GM12873 (cell line): ENCODE results near the gene NCOR1.

ENCODE experiments used
- CTCF ChIP-seq: IDR thresholded peaks from 2 replicates; pipeline ENCODE4 v1.5.1; 2012; ENCODE audit warnings: low read depth, mild to moderate bottlenecking, moderate library complexity, low read length, control low read depth; ENCODE audit not compliant: insufficient read depth; ENCODE audit errors: missing control alignments

Gene NCOR1

GRCh38 chr17:16036261-16036660 is 179.1 kb downstream of the NCOR1 start:
- no peak for TF ChIP-seq CTCF

- no peak for TF ChIP-seq CTCF
These were observed 181.5 kb downstream of the NCOR1 start for GRCh38 chr17:16033729-16034349.

- no peak for TF ChIP-seq CTCF
These were observed 187.4 kb downstream of the NCOR1 start for GRCh38 chr17:16027708-16028584.

GRCh38 chr17:16026895-16027294 is 188.4 kb downstream of the NCOR1 start:
- no peak for TF ChIP-seq CTCF

- no peak for TF ChIP-seq CTCF
These were observed 190.1 kb downstream of the NCOR1 start for GRCh38 chr17:16025202-16025601.

GRCh38 chr17:16023881-16024280 is 191.5 kb downstream of the NCOR1 start:
- no peak for TF ChIP-seq CTCF

- TF ChIP-seq CTCF: no peak
These were observed 196.0 kb downstream of the NCOR1 start for GRCh38 chr17:16019347-16019746.
